DND-41 (cell line): ENCODE results near the gene RFC5.

Experiments
- ATAC-seq: fragments of 200-7000 bp; cut with Tn5 transposase; 3 replicates; pipeline ENCODE4 v1.9.1; 2021; ENCODE audit warnings: low read depth; ENCODE audit not compliant: insufficient read depth
- DNase-seq: peaks from one replicate; pipeline ENCODE4 v3.0.0-alpha.2; 2020
- H2AFZ ChIP-seq: 2 replicates; pipeline ENCODE4 v1.6.0; 2012; ENCODE audit warnings: low read depth, low read length
- H3K27ac ChIP-seq: 2 replicates; pipeline ENCODE4 v1.5.1; 2012; ENCODE audit warnings: low read length, inconsistent platforms
- H3K27me3 ChIP-seq: fragments of 200-600 bp; sonication (generic); 2 replicates; pipeline ENCODE4 v1.6.0; 2012; ENCODE audit warnings: low read length, mild to moderate bottlenecking, inconsistent platforms; ENCODE audit not compliant: insufficient read depth, poor library complexity
- H3K36me3 ChIP-seq: 2 replicates; pipeline ENCODE4 v1.5.1; 2012; ENCODE audit warnings: low read length, inconsistent platforms; ENCODE audit not compliant: insufficient read depth
- H3K4me1 ChIP-seq: 2 replicates; pipeline ENCODE4 v1.5.1; 2012; ENCODE audit warnings: mild to moderate bottlenecking, low read length; ENCODE audit not compliant: insufficient read depth
- H3K4me2 ChIP-seq: 2 replicates; pipeline ENCODE4 v1.6.0; 2012; ENCODE audit warnings: mild to moderate bottlenecking, moderate library complexity, low read length, inconsistent platforms; ENCODE audit not compliant: insufficient read depth
- H3K4me3 ChIP-seq, 2 experiments: fragments of 200-600 bp in 1 of 2; shearing (Covaris generic) in 1 of 2; 2 replicates each; pipeline ENCODE4 v1.5.1; 2012 to 2016; ENCODE audit warnings: inconsistent platforms in 2 of 2, low read length in 2 of 2, mild to moderate bottlenecking in 2 of 2, low read depth in 1 of 2, moderate library complexity in 1 of 2
- H3K79me2 ChIP-seq: 2 replicates; pipeline ENCODE4 v1.6.0; 2012; ENCODE audit warnings: low read length, inconsistent platforms; ENCODE audit not compliant: insufficient read depth
- H3K9ac ChIP-seq: 2 replicates; pipeline ENCODE4 v1.6.0; 2012; ENCODE audit warnings: low read depth, mild to moderate bottlenecking, inconsistent platforms, low read length, moderate library complexity
- H3K9me3 ChIP-seq: 2 replicates; pipeline ENCODE4 v1.5.1; 2012; ENCODE audit warnings: low read length, moderate library complexity, mild to moderate bottlenecking, inconsistent platforms; ENCODE audit not compliant: insufficient read depth, severe bottlenecking
- H4K20me1 ChIP-seq: 2 replicates; pipeline ENCODE4 v1.6.0; 2012; ENCODE audit warnings: low read length; ENCODE audit not compliant: insufficient read depth
- CTCF ChIP-seq: IDR thresholded peaks from 2 replicates; pipeline ENCODE4 v1.5.1; 2012; ENCODE audit warnings: borderline replicate concordance, low read length, moderate library complexity, mild to moderate bottlenecking; ENCODE audit not compliant: poor library complexity, severe bottlenecking; ENCODE audit errors: extremely low read depth
- EZH2 ChIP-seq: IDR thresholded peaks from 3 replicates; pipeline ENCODE4 v1.6.1; 2012; ENCODE audit warnings: borderline replicate concordance, low read depth, mild to moderate bottlenecking, moderate library complexity, low read length, inconsistent platforms; ENCODE audit not compliant: severe bottlenecking

Gene RFC5

GRCh38 chr12:117981267-117981666 is 35.2 kb upstream of the RFC5 start:
- TF ChIP-seq CTCF (no peak), EZH2 (no peak)
- Histone ChIP-seq H3K9ac (no peak overlapping the region), H3K4me2 (no peak overlapping the region), H3K27me3 (peaks cover 6% of the 10 kb centered on the region), H3K4me1 (no peaks in the 10 kb centered on the region), H3K9me3 (no peaks in the 10 kb centered on the region), H3K79me2 (no peaks in the 10 kb centered on the region), H3K27ac (no peak overlapping the region), H3K36me3 (no peaks in the 10 kb centered on the region), H3K4me3 (no peak overlapping the region), H2AFZ (no peak overlapping the region), H4K20me1 (no peaks in the 10 kb centered on the region)
- no peak for DNase-seq
- ATAC-seq = no peak

- no peak for ATAC-seq
- no peak for DNase-seq
- Histone ChIP-seq H3K27me3 (peaks cover 6% of the 10 kb centered on the region), H2AFZ (no peak overlapping the region), H3K4me2 (no peak overlapping the region), H3K79me2 (no peaks in the 10 kb centered on the region), H3K9ac (no peak overlapping the region), H3K4me3 (no peak overlapping the region), H4K20me1 (no peaks in the 10 kb centered on the region), H3K27ac (no peak overlapping the region), H3K4me1 (no peaks in the 10 kb centered on the region), H3K9me3 (no peaks in the 10 kb centered on the region), H3K36me3 (no peaks in the 10 kb centered on the region)
- TF ChIP-seq CTCF (no peak), EZH2 (no peak)
Observed at GRCh38 chr12:117985182-117985581, 31.3 kb upstream of the RFC5 start.

- Histone ChIP-seq H3K36me3 (no peaks in the 10 kb centered on the region), H3K27me3 (peaks cover 6% of the 10 kb centered on the region), H3K4me3 (no peak overlapping the region), H3K9me3 (no peaks in the 10 kb centered on the region), H4K20me1 (no peaks in the 10 kb centered on the region), H3K79me2 (no peaks in the 10 kb centered on the region), H3K27ac (no peak overlapping the region), H2AFZ (no peak overlapping the region), H3K4me2 (no peak overlapping the region), H3K9ac (no peak overlapping the region), H3K4me1 (no peaks in the 10 kb centered on the region)
- ATAC-seq = no peak
- no peak for TF ChIP-seq EZH2
- no peak for TF ChIP-seq CTCF
- DNase-seq = no peak
Observed at GRCh38 chr12:117986705-117987469, 29.6 kb upstream of the RFC5 start.
